Activated naive CD4-positive, alpha-beta T cell (primary cell): ENCODE results near the gene CELF2.

Source experiments
- DNase-seq, 4 experiments: peaks; one replicate each; lab custom pipeline; 2025; lab: John Stamatoyannopoulos, UW

The CELF2 gene

DNA sequence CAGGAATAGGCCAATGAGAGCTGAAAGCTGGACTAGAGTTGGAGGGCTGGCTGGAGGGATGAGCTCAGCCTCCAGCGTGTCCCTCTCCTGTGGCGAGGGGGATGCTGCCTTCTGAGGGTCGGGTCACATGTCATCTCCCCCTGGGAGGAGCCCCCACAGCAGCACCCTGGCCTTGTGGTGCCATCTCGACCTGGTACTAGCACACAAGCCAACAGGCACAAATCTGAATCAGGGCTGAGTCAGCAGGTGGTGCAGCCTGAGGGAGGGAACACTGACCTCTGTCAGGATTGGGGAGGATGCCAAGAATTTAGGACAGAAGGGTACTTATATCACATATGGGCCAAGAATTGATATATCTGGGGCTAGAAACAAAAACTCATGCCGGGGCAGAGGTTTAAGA lies 280.4 kb downstream of the CELF2 start:
- DNase-seq: no peak

- no peak for DNase-seq
Measured at GRCh38 chr10:11299125-11299524, 281.5 kb downstream of the CELF2 start.

GRCh38 chr10:11300026-11300425 lies 282.4 kb downstream of the CELF2 start:
- no peak for DNase-seq

DNA sequence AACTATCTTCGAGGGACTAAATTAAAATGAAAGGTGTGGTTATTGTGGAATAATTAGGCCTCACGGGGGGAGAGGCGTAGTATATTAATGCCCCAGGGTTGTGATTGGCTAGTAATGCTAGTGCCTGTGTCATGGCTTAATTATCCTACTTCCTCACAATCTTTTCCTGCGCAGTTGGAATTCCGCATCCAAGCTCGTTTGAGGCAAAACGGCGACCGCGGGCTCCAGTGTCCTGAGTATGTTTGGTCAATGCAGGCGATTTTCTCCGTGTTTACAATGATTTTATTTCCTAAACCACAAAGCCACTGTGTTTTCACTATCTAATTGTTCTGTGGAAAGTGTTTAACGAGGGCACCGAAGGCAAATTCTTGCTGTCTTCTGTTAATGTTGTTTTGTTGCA lies 282.9 kb downstream of the CELF2 start:
- DNase-seq: no peak

DNA sequence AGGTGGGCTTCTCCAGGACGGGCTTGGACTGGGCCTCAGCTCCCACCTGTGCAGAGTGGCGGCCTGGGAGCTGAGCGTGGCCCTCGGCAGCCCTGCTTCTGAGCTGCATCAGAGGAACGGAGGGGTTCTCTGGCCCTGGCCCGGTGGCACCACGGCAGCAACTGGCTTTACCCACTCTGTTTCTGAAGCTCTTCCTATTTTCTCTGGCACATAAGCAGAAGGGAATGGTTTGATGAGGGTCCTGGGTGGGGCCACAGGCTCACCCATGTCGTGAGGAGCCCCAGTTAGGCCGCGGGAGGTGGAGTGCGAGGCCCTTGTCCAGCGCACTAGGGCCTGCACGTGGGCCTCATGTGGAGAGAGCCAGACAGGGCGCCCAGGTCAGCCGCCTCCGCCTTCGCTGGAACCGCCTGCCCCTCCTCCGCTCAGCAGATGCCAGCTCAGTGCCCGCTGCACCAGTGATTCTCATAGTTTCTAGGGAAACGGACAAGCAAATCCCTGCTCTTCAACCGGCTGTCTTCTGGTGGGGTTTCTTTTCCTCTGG lies 284.0 kb downstream of the CELF2 start:
- DNase-seq: no peak

- DNase-seq: no peak
Measured at GRCh38 chr10:11302181-11302580, 284.5 kb downstream of the CELF2 start.

DNA sequence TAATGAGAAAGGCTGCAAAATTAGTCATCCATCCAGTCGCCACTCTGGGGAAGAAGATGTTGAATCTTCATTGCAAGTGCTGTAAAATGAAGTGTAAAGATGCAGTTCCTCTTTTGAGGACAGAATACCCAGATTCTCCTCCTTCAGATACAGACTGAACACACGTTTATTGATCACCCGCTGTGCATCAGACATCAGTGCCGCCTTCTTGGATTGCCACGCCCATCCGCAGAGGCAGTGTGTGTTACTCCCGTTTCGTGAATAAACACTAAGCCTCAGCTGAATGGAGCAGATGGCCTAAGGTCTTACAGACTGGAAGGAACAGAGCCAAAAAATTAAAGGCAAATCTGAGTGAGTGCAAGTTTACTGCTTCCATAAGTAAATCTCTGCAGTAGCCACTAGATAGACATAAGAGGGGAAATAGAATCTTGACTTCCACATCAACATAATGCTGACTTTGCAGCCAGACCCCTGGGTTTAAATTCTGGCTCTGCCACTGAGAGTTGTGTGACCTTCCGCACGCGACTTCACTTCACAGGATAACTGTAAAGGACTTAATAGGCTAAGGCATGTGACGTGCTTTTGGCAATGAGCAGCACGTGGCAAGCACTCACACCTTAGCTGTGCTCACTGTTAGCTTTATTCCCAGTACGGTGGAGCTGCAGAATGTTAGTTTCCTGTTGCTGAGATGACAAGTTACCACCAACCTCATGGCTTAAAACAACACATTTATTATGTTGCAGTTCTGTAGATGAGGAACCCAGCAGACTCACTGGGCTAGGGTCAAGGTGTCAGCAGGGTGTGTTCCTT lies 285.9 kb downstream of the CELF2 start:
- DNase-seq: no peak

GRCh38 chr10:11304906-11305585 lies 287.4 kb downstream of the CELF2 start:
- no peak for DNase-seq

GRCh38 chr10:11305825-11306593 lies 288.3 kb downstream of the CELF2 start:
- no peak for DNase-seq

DNA sequence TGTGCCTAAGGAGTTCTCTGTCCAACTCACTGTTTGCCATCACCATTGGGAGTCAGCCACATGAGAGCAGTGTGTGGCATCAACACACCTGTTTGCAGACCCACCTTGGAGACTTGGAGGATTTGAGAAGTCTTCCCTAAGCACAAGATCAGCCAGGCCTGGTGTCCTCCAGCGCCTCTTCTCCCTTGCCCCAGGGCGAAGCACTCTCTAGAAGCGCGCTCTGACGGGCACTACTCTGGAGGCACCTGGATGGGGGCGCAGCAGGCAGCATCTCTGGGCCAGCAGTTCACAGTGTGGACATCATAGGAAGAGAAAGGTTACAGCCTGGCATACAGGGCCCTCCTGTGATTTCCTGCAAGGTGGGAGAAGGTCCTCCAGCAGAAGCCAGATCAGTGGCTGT lies 289.3 kb downstream of the CELF2 start:
- no peak for DNase-seq

- no peak for DNase-seq
Measured at GRCh38 chr10:11307937-11308336, 290.3 kb downstream of the CELF2 start.

GRCh38 chr10:11311027-11311426 lies 293.4 kb downstream of the CELF2 start:
- DNase-seq: no peak

GRCh38 chr10:11313463-11313862 lies 295.8 kb downstream of the CELF2 start:
- DNase-seq: no peak

GRCh38 chr10:11317936-11318670 lies 300.4 kb downstream of the CELF2 start:
- DNase-seq: no peak

DNA sequence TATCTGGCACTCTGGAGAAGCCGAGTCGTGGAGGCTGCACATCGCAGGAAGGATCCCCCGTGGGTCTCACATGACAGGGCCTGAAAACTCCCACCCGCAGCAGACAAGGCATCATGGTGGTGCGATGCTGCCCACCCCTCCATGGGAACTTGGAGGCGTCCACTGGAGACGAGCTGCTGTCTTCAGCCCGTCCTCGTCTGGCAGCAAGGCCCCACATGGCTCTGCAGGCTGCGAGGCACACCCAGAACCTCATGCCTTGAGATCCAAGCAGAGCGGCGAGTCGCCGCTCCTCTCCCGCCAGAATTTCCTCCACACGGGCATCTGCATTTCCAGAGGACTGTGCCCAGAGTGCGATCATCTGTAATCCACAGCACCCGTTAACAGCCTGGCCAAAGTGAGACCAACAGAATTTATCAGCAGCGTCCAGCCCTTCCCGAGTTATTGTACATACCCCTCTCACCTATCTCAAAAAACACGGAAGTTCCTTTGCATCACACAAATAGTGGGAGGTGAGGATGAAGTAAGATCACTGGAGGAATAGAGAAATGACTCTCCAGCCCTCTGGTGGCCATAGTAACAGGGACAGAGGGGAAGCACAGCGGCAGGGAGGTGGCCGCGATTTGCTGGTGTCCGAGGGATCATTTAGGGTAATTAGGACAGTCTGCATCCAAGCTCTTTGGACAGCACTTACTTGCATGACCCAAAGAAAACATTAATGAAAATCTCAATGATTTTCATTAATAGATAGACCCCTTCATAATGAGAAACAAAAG lies 301.3 kb downstream of the CELF2 start:
- no peak for DNase-seq

GRCh38 chr10:11319990-11320602 lies 302.4 kb downstream of the CELF2 start:
- DNase-seq: no peak

DNA sequence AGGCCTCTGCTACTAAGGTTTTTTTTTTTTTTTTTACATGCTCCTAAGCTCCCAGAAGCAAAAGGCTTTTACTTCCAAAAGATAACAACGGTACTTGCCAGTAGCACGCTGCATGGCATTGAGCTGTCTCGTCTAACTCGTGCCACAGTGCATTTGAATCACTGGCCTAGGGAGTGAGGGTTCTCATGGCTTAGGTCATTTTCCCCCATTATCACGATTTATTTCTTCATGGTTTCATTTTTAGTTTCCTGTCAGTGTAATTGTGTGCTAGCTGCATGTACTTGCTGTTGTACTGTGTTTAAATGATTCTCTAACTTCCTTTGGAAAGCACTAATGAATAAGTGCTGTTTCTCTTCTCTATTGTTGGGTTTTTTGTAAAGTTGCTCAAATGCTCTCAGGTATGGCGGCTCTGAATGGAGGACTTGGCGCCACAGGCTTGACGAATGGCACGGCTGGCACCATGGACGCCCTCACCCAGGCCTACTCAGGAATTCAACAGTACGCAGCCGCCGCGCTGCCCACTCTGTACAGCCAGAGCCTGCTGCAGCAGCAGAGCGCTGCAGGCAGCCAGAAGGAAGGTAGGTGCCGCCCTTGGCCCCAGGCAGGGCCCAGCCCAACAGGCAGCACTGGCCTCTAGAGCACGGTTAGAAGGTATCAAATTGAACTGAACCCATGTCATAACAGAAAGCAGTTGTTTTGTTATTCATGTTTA lies 303.3 kb downstream of the CELF2 start:
- no peak for DNase-seq

GRCh38 chr10:11322698-11323097 lies 305.0 kb downstream of the CELF2 start:
- DNase-seq: no peak

DNA sequence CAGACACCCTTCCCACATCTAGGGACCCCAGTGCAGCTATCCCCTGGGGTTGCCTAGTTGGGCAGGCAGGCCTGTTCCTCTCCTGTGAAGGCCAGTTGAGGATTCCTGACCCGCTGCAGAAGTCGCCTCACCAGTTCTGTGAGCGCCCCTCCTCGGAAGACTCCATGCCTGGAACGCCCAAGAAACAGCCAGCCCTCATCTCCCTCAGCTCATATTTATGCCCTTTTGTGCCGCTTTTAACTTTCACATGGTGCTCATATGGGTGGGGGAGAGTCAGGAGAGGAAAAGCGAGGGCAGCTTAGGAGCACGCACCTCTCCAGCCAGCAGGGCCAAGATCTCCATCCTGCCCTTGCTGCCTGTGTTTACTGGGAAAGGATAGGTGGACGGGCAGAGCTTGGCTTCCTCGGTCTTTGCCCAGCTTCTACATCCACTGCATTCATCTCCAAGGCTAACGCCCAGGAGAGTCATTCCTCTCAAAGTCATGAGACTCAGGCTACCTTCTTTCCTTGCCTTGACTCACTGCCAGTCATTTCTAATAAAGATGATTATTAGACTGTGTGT lies 307.2 kb downstream of the CELF2 start:
- no peak for DNase-seq

GRCh38 chr10:11325817-11326216 lies 308.1 kb downstream of the CELF2 start:
- DNase-seq: no peak
